ENCODE data around the gene CARD14. TPM values are rescaled to one million over a fixed set of nuclear protein-coding genes. Genes with fewer than 3 reads are reported as not detected.

Gene CARD14
- total RNA-seq, 1 donor from 2014 or later, result 1.7 TPM

DNA sequence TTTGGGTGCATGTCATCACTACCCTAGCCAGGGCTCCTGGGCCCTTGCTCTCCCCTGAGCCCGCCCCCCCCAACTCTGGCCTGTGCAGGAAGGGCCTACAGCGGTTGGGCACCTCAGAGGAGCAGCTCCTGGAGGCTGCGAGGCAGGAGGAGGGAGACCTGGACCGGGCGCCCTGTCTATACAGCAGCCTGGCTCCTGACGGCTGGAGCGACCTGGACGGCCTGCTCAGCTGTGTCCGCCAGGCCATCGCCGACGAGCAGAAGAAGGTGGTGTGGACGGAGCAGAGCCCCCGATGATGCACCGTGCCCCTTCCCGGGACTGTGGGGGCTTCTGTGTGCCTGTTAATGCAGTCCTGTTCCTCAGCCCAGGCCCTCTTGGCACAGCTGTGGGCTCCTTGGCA, 38.2 kb downstream of the CARD14 start:
- Mint-ChIP-seq H3K4me1 (peaks cover 9% of the 10 kb centered on the region), H3K36me3 (ENCODE audit: low read depth) (peaks cover 5% of the 10 kb centered on the region), H3K9me3 (no peaks in the 10 kb centered on the region), H3K4me3 (no peak overlapping the region), H3K27me3 (ENCODE audit: low read depth) (no peaks in the 10 kb centered on the region), H3K27ac (ENCODE audit: unreplicated experiment) (no peak overlapping the region)
- no peak for DNase-seq (ENCODE audit: low read depth, low spot score)
- TF ChIP-seq, protein P1, sequence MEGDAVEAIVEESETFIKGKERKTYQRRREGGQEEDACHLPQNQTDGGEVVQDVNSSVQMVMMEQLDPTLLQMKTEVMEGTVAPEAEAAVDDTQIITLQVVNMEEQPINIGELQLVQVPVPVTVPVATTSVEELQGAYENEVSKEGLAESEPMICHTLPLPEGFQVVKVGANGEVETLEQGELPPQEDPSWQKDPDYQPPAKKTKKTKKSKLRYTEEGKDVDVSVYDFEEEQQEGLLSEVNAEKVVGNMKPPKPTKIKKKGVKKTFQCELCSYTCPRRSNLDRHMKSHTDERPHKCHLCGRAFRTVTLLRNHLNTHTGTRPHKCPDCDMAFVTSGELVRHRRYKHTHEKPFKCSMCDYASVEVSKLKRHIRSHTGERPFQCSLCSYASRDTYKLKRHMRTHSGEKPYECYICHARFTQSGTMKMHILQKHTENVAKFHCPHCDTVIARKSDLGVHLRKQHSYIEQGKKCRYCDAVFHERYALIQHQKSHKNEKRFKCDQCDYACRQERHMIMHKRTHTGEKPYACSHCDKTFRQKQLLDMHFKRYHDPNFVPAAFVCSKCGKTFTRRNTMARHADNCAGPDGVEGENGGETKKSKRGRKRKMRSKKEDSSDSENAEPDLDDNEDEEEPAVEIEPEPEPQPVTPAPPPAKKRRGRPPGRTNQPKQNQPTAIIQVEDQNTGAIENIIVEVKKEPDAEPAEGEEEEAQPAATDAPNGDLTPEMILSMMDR (conservative IDR thresholded peaks at IDR 0.05), result no peak

DNA sequence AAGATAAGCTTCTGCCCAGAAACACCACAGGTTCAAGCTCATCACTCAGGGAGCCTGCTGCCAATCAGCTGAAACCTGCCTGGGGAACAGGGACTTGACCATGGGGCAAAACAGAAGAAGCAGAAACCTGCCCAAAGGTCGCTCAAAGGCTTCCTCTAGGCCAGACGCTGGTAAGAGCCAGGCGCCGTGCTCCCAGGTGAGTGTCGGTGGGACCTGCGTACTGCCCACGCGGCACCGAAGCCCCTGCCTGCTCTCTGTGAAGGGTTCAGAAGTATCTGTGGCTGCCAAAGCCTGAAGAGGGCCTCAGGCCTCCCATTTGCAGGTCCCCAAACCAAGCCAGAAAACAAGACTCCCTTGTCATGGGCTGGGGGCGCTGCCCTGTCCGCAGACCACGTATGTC, 39.9 kb downstream of the CARD14 start:
- H3K4me3 Mint-ChIP-seq, result no peak overlapping the region
- DNase-seq (ENCODE audit: low read depth, low spot score), result no peak

DNA sequence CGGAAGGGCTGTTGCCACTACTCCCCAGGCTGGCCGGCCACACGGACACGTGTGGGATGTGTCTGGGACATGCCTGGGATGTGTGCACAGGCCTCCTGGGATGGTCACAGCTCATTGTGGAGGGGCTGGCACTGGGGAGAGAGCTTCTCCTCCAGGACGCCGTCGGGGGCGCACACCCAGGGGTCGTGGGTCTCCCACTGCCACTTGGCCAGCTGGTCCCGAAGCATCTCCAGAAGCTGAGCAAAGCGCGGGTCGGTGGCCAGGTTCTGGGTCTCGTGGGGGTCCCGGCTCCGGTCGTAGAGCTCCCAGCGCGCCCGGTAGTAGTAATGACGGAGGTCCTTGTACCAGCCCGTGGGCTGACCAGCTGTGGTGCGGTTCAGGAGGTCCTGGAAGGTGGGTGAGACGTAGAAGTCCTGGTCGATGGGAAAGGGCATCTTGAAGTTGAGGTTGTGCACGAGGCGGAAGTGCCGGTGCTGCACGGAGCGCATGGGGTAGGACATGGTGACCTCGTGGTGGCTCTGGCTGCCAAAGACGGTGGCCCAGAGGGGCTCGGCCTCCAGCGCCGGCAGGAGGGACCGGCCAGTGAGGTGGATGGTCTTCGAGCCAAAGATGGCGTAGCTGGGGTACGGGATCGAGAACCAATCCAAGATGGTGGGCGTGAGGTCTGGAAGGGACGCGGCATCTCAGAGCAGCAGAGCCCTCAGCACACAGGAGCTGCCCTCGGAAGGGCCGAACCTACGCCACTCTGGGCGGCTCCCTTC, 40.7 kb downstream of the CARD14 start:
- Mint-ChIP-seq H3K4me1 (peaks cover 10% of the 10 kb centered on the region), H3K4me3 (no peak overlapping the region), H3K27ac (ENCODE audit: unreplicated experiment) (no peak overlapping the region), H3K9me3 (no peaks in the 10 kb centered on the region), H3K27me3 (ENCODE audit: low read depth) (no peaks in the 10 kb centered on the region), H3K36me3 (ENCODE audit: low read depth) (peaks cover 5% of the 10 kb centered on the region)
- DNase-seq (ENCODE audit: low read depth, low spot score), result no peak
- TF ChIP-seq, protein P1 (conservative IDR thresholded peaks at IDR 0.05), result no peak

More for the DNA sequence above, 39.9 kb downstream of the CARD14 start:
- H3K27ac Mint-ChIP-seq (ENCODE audit: unreplicated experiment), result no peak overlapping the region
- H3K27me3 Mint-ChIP-seq (ENCODE audit: low read depth), result no peaks in the 10 kb centered on the region
- peaks cover 5% of the 10 kb centered on the region for H3K36me3 Mint-ChIP-seq (ENCODE audit: low read depth)
- H3K9me3 Mint-ChIP-seq, result no peaks in the 10 kb centered on the region
- peaks cover 10% of the 10 kb centered on the region for H3K4me1 Mint-ChIP-seq
- TF ChIP-seq, protein P1 (conservative IDR thresholded peaks at IDR 0.05), result no peak

DNA sequence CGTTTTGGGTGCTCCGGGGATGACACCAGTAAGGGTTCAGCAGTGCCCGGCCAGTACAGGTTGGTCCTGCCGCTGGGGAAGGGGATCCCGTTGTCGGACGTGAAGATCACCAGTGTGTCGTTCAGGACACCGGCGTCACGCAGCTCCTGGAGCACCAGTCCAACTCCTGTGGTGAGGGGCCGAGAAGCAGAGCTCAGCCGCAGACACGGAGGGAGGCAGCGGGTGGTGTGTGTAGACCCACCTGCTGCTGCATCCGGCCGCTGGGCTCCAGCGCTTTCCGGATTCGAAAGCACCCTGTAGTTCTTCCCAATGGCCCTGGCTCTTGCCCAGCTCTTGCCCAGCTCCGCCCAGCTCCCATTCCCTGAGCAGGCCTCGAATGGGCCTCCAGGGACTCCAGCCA, 42.3 kb downstream of the CARD14 start:
- H3K4me1 Mint-ChIP-seq, result peaks cover 10% of the 10 kb centered on the region
- H3K27ac Mint-ChIP-seq (ENCODE audit: unreplicated experiment), result no peak overlapping the region
- no peak for DNase-seq (ENCODE audit: low read depth, low spot score)

DNA sequence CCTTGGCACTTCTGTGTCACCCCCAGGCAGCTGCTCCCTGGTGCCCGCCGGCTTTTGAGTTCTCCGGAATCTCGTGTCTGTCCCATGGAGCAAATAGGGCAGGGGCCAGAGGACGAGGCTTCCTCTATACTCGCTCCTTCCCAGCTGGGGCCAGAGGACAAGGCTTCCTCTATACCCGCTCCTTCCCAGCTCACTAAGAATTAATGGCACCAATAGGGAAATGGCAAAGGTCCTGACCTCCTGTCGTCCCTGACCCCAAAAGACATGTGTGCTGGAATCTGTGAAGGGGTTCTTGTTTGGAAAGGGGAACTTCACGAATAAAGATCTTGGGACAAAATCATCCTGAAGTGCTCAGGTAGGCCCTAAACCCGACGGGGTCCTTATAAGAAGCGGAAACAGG, 42.7 kb downstream of the CARD14 start:
- H3K4me1 Mint-ChIP-seq, result peaks cover 12% of the 10 kb centered on the region
- H3K9me3 Mint-ChIP-seq, result no peaks in the 10 kb centered on the region
- peak; percentile 26 for DNase-seq (ENCODE audit: low read depth, low spot score)
- H3K36me3 Mint-ChIP-seq (ENCODE audit: low read depth), result peaks cover 5% of the 10 kb centered on the region
- H3K27ac Mint-ChIP-seq (ENCODE audit: unreplicated experiment), result no peak overlapping the region
- H3K4me3 Mint-ChIP-seq, result peak overlapping the region; percentile 69
- TF ChIP-seq, protein P1 (conservative IDR thresholded peaks at IDR 0.05), result no peak
- H3K27me3 Mint-ChIP-seq (ENCODE audit: low read depth), result no peaks in the 10 kb centered on the region

More for the DNA sequence above, 42.3 kb downstream of the CARD14 start:
- peaks cover 5% of the 10 kb centered on the region for H3K36me3 Mint-ChIP-seq (ENCODE audit: low read depth)
- H3K9me3 Mint-ChIP-seq, result no peaks in the 10 kb centered on the region
- TF ChIP-seq, protein P1 (conservative IDR thresholded peaks at IDR 0.05), result no peak
- H3K27me3 Mint-ChIP-seq (ENCODE audit: low read depth), result no peaks in the 10 kb centered on the region
- H3K4me3 Mint-ChIP-seq, result no peak overlapping the region
